Activated CD8-positive, alpha-beta memory T cell treated with anti-CD3 and anti-CD28 coated beads, Interleukin-2, amount 50 U/mL, for 24 hours (primary cell): ENCODE data around the gene S100A10.

ENCODE experiments used
- DNase-seq: peaks from one replicate; pipeline ENCODE4 v3.0.0-alpha.2; 2020; ENCODE audit errors: extremely low read depth

The S100A10 gene

GRCh38 chr1:152013664-152014237 lies 20.1 kb upstream of the S100A10 start:
- no peak for DNase-seq

GRCh38 chr1:152009691-152010090 lies 16.0 kb upstream of the S100A10 start:
- no peak for DNase-seq

- no peak for DNase-seq
Observed at GRCh38 chr1:152007047-152007446, 13.4 kb upstream of the S100A10 start.

GRCh38 chr1:152005360-152005912 lies 11.8 kb upstream of the S100A10 start:
- DNase-seq: no peak

- no peak for DNase-seq
Observed at GRCh38 chr1:152003846-152004442, 10.3 kb upstream of the S100A10 start.

- no peak for DNase-seq
Observed at GRCh38 chr1:152002960-152003359, 9.3 kb upstream of the S100A10 start.

GRCh38 chr1:152001631-152002584 lies 8.2 kb upstream of the S100A10 start:
- DNase-seq: no peak

GRCh38 chr1:152000964-152001630 lies 7.4 kb upstream of the S100A10 start:
- no peak for DNase-seq

- DNase-seq: no peak
Observed at GRCh38 chr1:151998611-151999362, 5.1 kb upstream of the S100A10 start.

GRCh38 chr1:151997284-151997570 lies 3.6 kb upstream of the S100A10 start:
- DNase-seq: no peak

- DNase-seq: no peak
Observed at GRCh38 chr1:151995774-151996173, 2.1 kb upstream of the S100A10 start.

- no peak for DNase-seq
Observed at GRCh38 chr1:151994956-151995355, 1.3 kb upstream of the S100A10 start.

GRCh38 chr1:151993084-151993733 lies 450 bp downstream of the S100A10 start:
- DNase-seq: no peak

- DNase-seq: no peak
Observed at GRCh38 chr1:151992303-151993083, 1.2 kb downstream of the S100A10 start.

GRCh38 chr1:151991663-151992302 lies 1.9 kb downstream of the S100A10 start:
- DNase-seq: no peak

- no peak for DNase-seq
Observed at GRCh38 chr1:151990856-151991198, 2.8 kb downstream of the S100A10 start.

- DNase-seq: no peak
Observed at GRCh38 chr1:151990058-151990855, 3.4 kb downstream of the S100A10 start.

GRCh38 chr1:151989211-151989862 lies 4.3 kb downstream of the S100A10 start:
- DNase-seq: no peak
